Left ventricle myocardium inferior (tissue), 1 donor: Measurements from ENCODE around the gene SLCO2B1. TPM values are rescaled to one million over a fixed set of nuclear protein-coding genes. Genes with fewer than 3 reads are reported as not detected.

Experiments used
- DNase-seq: peaks from one replicate; pipeline ENCODE4 v3.0.0-alpha.2; 2020
- H3K27ac ChIP-seq: fragments of 200-600 bp; replicated peaks from 2 replicates; pipeline ENCODE4 v1.8.0; 2021
- H3K27me3 ChIP-seq: fragments of 200-600 bp; 2 replicates; pipeline ENCODE4 v1.8.0; 2021; ENCODE audit warnings: low read depth
- H3K36me3 ChIP-seq: fragments of 200-600 bp; 2 replicates; pipeline ENCODE4 v1.8.0; 2021
- H3K4me1 ChIP-seq: fragments of 200-600 bp; 2 replicates; pipeline ENCODE4 v1.8.0; 2021
- H3K4me3 ChIP-seq: fragments of 200-600 bp; 2 replicates; pipeline ENCODE4 v1.8.0; 2021; ENCODE audit warnings: mild to moderate bottlenecking, moderate library complexity
- H3K9me3 ChIP-seq: fragments of 200-600 bp; replicated peaks from 2 replicates; pipeline ENCODE4 v1.8.0; 2021
- intact Hi-C: fragments of 100-400 bp; cut with micrococcal nuclease; formaldehyde crosslinking; loops from one replicate; pipeline ENCODE4 v1.11.0; 2022
- total RNA-seq: library from RNA; stranded (reverse); fragmentation: NEBNext Ultra II Directional; extraction: Animal tissue kit (Norgen Biotek cat#: 25700); gene quantifications from one replicate; pipeline ENCODE4 v1.2.1, GENCODE V29; 2021
- TF ChIP-seq, protein P1 (sequence below): fragments of 200-600 bp; IDR thresholded peaks from 2 replicates; pipeline ENCODE4 v1.8.0; 2021; ENCODE audit warnings: antibody characterized with exemption, mild to moderate bottlenecking, borderline replicate concordance
- donor health status: DM: no; HTN: yes; CAD: no; lungs with severe emphysema.

SLCO2B1 gene
- total RNA-seq, 1 donor from 2014 or later = 22.7 TPM

DNA sequence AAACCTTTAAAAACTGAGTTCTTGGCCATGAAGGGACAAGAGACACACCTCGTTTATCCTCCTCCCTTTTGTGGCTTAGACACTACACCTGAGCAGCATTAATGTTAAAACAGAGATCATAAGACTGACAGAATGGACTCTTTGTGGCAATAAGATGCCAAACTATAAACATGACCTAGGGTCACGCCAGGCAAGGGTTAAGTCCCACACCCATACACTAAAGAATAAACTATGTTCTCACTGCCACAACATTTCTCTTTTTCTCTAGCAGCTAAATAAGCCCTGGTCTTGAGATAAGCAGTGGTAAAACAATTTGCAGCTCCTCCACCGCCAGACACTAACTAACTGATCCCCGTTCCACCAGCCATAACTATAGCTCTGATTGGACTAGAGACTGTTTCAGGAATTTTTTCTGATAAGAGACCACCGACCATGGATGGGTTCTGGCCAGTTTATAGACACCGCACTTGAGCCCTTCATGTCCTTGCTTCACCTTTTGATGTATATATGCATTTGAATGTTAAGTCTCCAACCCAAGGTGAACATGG lies 4.9 kb upstream of the SLCO2B1 start:
- H3K27ac ChIP-seq = no peak overlapping the region
- no peaks in the 10 kb centered on the region for H3K36me3 ChIP-seq
- H3K4me3 ChIP-seq = no peak overlapping the region
- peaks cover 6% of the 10 kb centered on the region for H3K27me3 ChIP-seq
- no peak for DNase-seq
- H3K4me1 ChIP-seq = peaks cover 40% of the 10 kb centered on the region
- no peaks in the 10 kb centered on the region for H3K9me3 ChIP-seq
- intact Hi-C loops = loop anchor here (2.0 kb wide), 1 partner anchor 59 kb away; no protein-coding TSS in a partner anchor
- TF ChIP-seq, protein P1, sequence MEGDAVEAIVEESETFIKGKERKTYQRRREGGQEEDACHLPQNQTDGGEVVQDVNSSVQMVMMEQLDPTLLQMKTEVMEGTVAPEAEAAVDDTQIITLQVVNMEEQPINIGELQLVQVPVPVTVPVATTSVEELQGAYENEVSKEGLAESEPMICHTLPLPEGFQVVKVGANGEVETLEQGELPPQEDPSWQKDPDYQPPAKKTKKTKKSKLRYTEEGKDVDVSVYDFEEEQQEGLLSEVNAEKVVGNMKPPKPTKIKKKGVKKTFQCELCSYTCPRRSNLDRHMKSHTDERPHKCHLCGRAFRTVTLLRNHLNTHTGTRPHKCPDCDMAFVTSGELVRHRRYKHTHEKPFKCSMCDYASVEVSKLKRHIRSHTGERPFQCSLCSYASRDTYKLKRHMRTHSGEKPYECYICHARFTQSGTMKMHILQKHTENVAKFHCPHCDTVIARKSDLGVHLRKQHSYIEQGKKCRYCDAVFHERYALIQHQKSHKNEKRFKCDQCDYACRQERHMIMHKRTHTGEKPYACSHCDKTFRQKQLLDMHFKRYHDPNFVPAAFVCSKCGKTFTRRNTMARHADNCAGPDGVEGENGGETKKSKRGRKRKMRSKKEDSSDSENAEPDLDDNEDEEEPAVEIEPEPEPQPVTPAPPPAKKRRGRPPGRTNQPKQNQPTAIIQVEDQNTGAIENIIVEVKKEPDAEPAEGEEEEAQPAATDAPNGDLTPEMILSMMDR = no peak

- Histone ChIP-seq H3K4me3 (no peak overlapping the region), H3K9me3 (no peaks in the 10 kb centered on the region), H3K4me1 (peaks cover 47% of the 10 kb centered on the region), H3K27ac (no peak overlapping the region), H3K36me3 (no peaks in the 10 kb centered on the region), H3K27me3 (peaks cover 6% of the 10 kb centered on the region)
- TF ChIP-seq, protein P1 = no peak
- no peak for DNase-seq
- intact Hi-C loops = no loop called here
Measured at GRCh38 chr11:75146711-75147110, 4.2 kb upstream of the SLCO2B1 start.

DNA sequence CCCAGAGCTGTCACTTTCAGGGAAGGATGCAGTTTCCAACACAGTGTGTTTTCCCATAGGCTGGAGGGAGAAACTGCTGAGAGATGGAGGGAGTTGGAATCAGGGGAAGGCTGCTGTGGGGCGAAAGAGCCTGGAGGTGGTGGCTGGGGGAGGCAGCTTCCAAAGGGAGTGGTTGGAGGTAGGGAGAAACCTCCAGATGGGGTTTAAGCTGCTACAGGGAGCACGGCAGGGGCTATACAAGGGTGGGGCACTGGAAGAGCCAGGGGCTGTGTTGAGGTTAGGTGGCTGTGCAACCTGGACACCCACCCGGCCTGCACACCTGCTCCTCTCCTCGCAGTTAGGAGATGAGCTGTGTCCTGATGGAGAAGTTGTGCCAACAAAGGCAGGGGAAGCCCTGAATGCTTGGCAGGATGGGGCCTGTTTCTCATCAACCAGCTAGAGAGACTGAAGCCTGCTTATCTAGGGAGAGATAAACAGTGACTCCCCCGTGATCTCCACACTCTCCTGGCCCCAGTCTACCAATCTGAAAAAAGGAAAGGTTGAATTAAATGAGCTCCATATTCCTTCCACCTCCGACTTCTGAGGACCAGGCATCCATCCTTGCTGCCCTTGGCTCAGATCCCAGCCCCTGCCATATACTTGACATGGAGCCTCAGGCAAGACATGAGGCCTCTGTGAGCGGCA lies 3.6 kb upstream of the SLCO2B1 start:
- TF ChIP-seq, protein P1 = no peak
- peaks cover 53% of the 10 kb centered on the region for H3K4me1 ChIP-seq
- no peaks in the 10 kb centered on the region for H3K9me3 ChIP-seq
- H3K27me3 ChIP-seq = peaks cover 6% of the 10 kb centered on the region
- intact Hi-C loops = no loop called here
- no peak overlapping the region for H3K4me3 ChIP-seq
- peak overlapping the region; percentile 18 for H3K27ac ChIP-seq
- no peaks in the 10 kb centered on the region for H3K36me3 ChIP-seq
- DNase-seq = no peak

- peak overlapping the region; percentile 18 for H3K27ac ChIP-seq
- no peaks in the 10 kb centered on the region for H3K36me3 ChIP-seq
- peak; percentile 51 for DNase-seq
- H3K4me3 ChIP-seq = no peak overlapping the region
- TF ChIP-seq, protein P1 = no peak
- intact Hi-C loops = no loop called here
- no peaks in the 10 kb centered on the region for H3K9me3 ChIP-seq
- H3K27me3 ChIP-seq = peaks cover 6% of the 10 kb centered on the region
- H3K4me1 ChIP-seq = peaks cover 55% of the 10 kb centered on the region
Measured at GRCh38 chr11:75147875-75148263, 3.0 kb upstream of the SLCO2B1 start.

- H3K9me3 ChIP-seq = no peaks in the 10 kb centered on the region
- H3K4me3 ChIP-seq = no peak overlapping the region
- peaks cover 54% of the 10 kb centered on the region for H3K4me1 ChIP-seq
- no peak for DNase-seq
- H3K36me3 ChIP-seq = no peaks in the 10 kb centered on the region
- TF ChIP-seq, protein P1 = no peak
- H3K27me3 ChIP-seq = peaks cover 6% of the 10 kb centered on the region
- H3K27ac ChIP-seq = peak overlapping the region; percentile 18
- intact Hi-C loops = no loop called here
Measured at GRCh38 chr11:75148436-75148983, 2.4 kb upstream of the SLCO2B1 start.
